Stimulated activated CD8-positive, alpha-beta memory T cell treated with anti-CD3 and anti-CD28 coated beads, Interleukin-2, amount 100 ng/mL, for 48 hours (primary cell): ENCODE results near the gene KRT8.

Experiments used
- DNase-seq, 2 donors: peaks; one replicate each; pipeline ENCODE4 v3.0.0-alpha.2; 2020; ENCODE audit warnings: low read depth in 2 of 2

KRT8 gene

GRCh38 chr12:52925717-52926595 lies 21.1 kb upstream of the KRT8 start:
- DNase-seq, result no peak

GRCh38 chr12:52924764-52925716 lies 20.2 kb upstream of the KRT8 start:
- no peak for DNase-seq

GRCh38 chr12:52921488-52922165 lies 16.8 kb upstream of the KRT8 start:
- DNase-seq, result no peak

- no peak for DNase-seq
These were observed 16.1 kb upstream of the KRT8 start for GRCh38 chr12:52920937-52921336.

- DNase-seq, result no peak
These were observed 13.9 kb upstream of the KRT8 start for GRCh38 chr12:52918784-52919183.

GRCh38 chr12:52918351-52918750 lies 13.5 kb upstream of the KRT8 start:
- DNase-seq, result no peak

GRCh38 chr12:52917800-52918199 lies 12.9 kb upstream of the KRT8 start:
- no peak for DNase-seq

GRCh38 chr12:52916216-52916615 lies 11.3 kb upstream of the KRT8 start:
- no peak for DNase-seq

- no peak for DNase-seq
These were observed 10.8 kb upstream of the KRT8 start for GRCh38 chr12:52915637-52916036.

- no peak for DNase-seq
These were observed 9.8 kb upstream of the KRT8 start for GRCh38 chr12:52914576-52915121.

GRCh38 chr12:52913431-52913821 lies 8.6 kb upstream of the KRT8 start:
- no peak for DNase-seq

- DNase-seq, result no peak
These were observed 8.0 kb upstream of the KRT8 start for GRCh38 chr12:52912711-52913430.

- DNase-seq, result no peak
These were observed 5.5 kb upstream of the KRT8 start for GRCh38 chr12:52910248-52910883.

- no peak for DNase-seq
These were observed 4.9 kb upstream of the KRT8 start for GRCh38 chr12:52909796-52910195.

GRCh38 chr12:52909331-52909730 lies 4.5 kb upstream of the KRT8 start:
- no peak for DNase-seq

- no peak for DNase-seq
These were observed 2.4 kb upstream of the KRT8 start for GRCh38 chr12:52907092-52907810.

GRCh38 chr12:52906191-52906601 lies 1.3 kb upstream of the KRT8 start:
- no peak for DNase-seq

GRCh38 chr12:52903855-52904508 lies 894 bp downstream of the KRT8 start:
- peak; percentile 20 to 22 for DNase-seq

GRCh38 chr12:52903285-52903854 lies 1.5 kb downstream of the KRT8 start:
- DNase-seq, result peak; percentile 32 to 38
